GM12801 (cell line): ENCODE results near the gene PEX10.

ENCODE experiments used
- TF ChIP-seq, protein P1 (sequence below): IDR thresholded peaks from one replicate; pipeline ENCODE4 v1.5.1; 2011; ENCODE audit warnings: control low read depth; ENCODE audit not compliant: insufficient read length; ENCODE audit errors: extremely low read depth

PEX10 gene

GRCh38 chr1:2375246-2375922 is 37.0 kb downstream of the PEX10 start:
- TF ChIP-seq, protein P1, sequence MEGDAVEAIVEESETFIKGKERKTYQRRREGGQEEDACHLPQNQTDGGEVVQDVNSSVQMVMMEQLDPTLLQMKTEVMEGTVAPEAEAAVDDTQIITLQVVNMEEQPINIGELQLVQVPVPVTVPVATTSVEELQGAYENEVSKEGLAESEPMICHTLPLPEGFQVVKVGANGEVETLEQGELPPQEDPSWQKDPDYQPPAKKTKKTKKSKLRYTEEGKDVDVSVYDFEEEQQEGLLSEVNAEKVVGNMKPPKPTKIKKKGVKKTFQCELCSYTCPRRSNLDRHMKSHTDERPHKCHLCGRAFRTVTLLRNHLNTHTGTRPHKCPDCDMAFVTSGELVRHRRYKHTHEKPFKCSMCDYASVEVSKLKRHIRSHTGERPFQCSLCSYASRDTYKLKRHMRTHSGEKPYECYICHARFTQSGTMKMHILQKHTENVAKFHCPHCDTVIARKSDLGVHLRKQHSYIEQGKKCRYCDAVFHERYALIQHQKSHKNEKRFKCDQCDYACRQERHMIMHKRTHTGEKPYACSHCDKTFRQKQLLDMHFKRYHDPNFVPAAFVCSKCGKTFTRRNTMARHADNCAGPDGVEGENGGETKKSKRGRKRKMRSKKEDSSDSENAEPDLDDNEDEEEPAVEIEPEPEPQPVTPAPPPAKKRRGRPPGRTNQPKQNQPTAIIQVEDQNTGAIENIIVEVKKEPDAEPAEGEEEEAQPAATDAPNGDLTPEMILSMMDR, result no peak

GRCh38 chr1:2374252-2375155 is 37.9 kb downstream of the PEX10 start:
- TF ChIP-seq, protein P1, result no peak

GRCh38 chr1:2373551-2374251 is 38.7 kb downstream of the PEX10 start:
- TF ChIP-seq, protein P1, result no peak

DNA sequence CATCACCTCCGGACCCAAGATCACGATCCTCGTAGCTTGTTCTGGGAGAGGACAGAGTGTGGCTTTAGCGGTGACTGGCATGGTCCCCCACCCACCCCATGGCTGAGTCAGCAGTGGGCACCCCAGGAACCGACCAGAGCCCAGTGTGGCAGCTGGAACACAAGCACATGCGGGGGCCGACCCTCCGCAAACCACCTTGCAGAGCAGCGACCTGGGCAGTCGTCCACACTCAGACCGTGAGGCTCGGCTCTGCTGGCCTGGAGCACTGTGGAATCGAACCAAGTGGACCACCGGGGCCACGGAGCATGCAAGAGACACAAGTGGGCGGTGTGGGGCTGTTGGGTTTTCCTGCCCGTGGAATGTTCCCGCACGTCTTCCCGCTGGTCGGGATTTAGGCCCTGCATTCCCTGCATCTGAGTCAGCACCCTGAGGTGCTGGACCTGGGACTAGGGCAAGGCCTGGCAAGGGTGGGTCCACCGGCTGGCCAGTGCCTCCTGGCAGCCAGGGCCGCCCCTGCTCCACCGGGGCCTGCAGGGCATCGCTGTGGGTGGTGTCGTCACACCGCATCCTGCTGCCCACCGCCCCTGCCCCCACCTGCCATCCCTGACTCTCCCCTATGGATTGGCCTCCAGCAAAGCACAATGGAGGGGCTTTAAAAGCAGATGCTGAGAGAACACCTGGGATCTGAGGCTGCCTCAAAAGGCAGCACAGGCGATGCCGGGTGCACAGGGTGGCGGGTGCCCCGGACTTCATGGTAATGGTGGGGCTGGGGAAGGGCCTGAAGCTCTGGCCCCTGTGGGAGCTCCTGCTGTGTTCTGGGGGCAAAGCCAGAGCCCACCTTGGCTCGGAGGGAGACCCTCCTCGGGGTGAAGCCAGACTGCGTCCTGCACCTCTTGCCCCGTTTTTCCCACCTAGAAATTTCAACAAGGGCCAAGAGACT is 39.5 kb downstream of the PEX10 start:
- TF ChIP-seq, protein P1, result no peak

- TF ChIP-seq, protein P1, result no peak
Observed at GRCh38 chr1:2368053-2368744, 44.2 kb downstream of the PEX10 start.

GRCh38 chr1:2363847-2364513 is 48.4 kb downstream of the PEX10 start:
- TF ChIP-seq, protein P1, result no peak
